ENCODE measurements around the gene EVI5.
"Not testable (repeated sequence)": the region's sequence is repeated elsewhere in the genome, so short reads cannot be mapped to it uniquely, and the experiment has no call there.

EVI5 gene

GRCh38 chr1:92679980-92680379, 104.9 kb downstream of the EVI5 start:
- DNase-seq = no peak

- no peak for DNase-seq
Measured at GRCh38 chr1:92663775-92664174, 121.1 kb downstream of the EVI5 start.

- no peak for DNase-seq
Measured at GRCh38 chr1:92662048-92662447, 122.9 kb downstream of the EVI5 start.

GRCh38 chr1:92657701-92658100, 127.2 kb downstream of the EVI5 start:
- DNase-seq = no peak

- no peak for DNase-seq
Measured at GRCh38 chr1:92655197-92655801, 129.6 kb downstream of the EVI5 start.

GRCh38 chr1:92653605-92654381, 131.1 kb downstream of the EVI5 start:
- DNase-seq = no peak

- not testable (repeated sequence) for DNase-seq
Measured at GRCh38 chr1:92640686-92641085, 144.2 kb downstream of the EVI5 start.

GRCh38 chr1:92638498-92638897, 146.4 kb downstream of the EVI5 start:
- DNase-seq = no peak

GRCh38 chr1:92635203-92635602, 149.7 kb downstream of the EVI5 start:
- DNase-seq = not testable (repeated sequence)

GRCh38 chr1:92623187-92623778, 161.6 kb downstream of the EVI5 start:
- DNase-seq = no peak

GRCh38 chr1:92619466-92620189, 165.3 kb downstream of the EVI5 start:
- no peak for DNase-seq

GRCh38 chr1:92601044-92601443, 183.9 kb downstream of the EVI5 start:
- DNase-seq = no peak

- DNase-seq = no peak
Measured at GRCh38 chr1:92599184-92599583, 185.7 kb downstream of the EVI5 start.

- not testable (repeated sequence) for DNase-seq
Measured at GRCh38 chr1:92589361-92589760, 195.5 kb downstream of the EVI5 start.

GRCh38 chr1:92587445-92587844, 197.5 kb downstream of the EVI5 start:
- DNase-seq = no peak

- no peak for DNase-seq
Measured at GRCh38 chr1:92585831-92586230, 199.1 kb downstream of the EVI5 start.

GRCh38 chr1:92584810-92585209, 200.1 kb downstream of the EVI5 start:
- DNase-seq = not testable (repeated sequence)

GRCh38 chr1:92583821-92584760, 200.8 kb downstream of the EVI5 start:
- DNase-seq = no peak

GRCh38 chr1:92577261-92577895, 207.5 kb downstream of the EVI5 start:
- no peak for DNase-seq

GRCh38 chr1:92575123-92575522, 209.8 kb downstream of the EVI5 start:
- DNase-seq = no peak

- no peak for DNase-seq
Measured at GRCh38 chr1:92572520-92572919, 212.4 kb downstream of the EVI5 start.

- no peak for DNase-seq
Measured at GRCh38 chr1:92571578-92571977, 213.3 kb downstream of the EVI5 start.

Data from right forelimb (tissue), 1 donor.